GM20431 (cell line): ENCODE data around the gene ADGRA3.

ENCODE experiments used
- in situ Hi-C: fragments of 300-500 bp; cut with MseI, MboI; formaldehyde crosslinking; loops from one replicate; pipeline ENCODE4 v1.15.0; 2020; ENCODE audit warnings: low sequenced_read_pairs; ENCODE audit not compliant: unreplicated experiment

The ADGRA3 gene, protein sequence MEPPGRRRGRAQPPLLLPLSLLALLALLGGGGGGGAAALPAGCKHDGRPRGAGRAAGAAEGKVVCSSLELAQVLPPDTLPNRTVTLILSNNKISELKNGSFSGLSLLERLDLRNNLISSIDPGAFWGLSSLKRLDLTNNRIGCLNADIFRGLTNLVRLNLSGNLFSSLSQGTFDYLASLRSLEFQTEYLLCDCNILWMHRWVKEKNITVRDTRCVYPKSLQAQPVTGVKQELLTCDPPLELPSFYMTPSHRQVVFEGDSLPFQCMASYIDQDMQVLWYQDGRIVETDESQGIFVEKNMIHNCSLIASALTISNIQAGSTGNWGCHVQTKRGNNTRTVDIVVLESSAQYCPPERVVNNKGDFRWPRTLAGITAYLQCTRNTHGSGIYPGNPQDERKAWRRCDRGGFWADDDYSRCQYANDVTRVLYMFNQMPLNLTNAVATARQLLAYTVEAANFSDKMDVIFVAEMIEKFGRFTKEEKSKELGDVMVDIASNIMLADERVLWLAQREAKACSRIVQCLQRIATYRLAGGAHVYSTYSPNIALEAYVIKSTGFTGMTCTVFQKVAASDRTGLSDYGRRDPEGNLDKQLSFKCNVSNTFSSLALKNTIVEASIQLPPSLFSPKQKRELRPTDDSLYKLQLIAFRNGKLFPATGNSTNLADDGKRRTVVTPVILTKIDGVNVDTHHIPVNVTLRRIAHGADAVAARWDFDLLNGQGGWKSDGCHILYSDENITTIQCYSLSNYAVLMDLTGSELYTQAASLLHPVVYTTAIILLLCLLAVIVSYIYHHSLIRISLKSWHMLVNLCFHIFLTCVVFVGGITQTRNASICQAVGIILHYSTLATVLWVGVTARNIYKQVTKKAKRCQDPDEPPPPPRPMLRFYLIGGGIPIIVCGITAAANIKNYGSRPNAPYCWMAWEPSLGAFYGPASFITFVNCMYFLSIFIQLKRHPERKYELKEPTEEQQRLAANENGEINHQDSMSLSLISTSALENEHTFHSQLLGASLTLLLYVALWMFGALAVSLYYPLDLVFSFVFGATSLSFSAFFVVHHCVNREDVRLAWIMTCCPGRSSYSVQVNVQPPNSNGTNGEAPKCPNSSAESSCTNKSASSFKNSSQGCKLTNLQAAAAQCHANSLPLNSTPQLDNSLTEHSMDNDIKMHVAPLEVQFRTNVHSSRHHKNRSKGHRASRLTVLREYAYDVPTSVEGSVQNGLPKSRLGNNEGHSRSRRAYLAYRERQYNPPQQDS (N-terminal part only)

DNA sequence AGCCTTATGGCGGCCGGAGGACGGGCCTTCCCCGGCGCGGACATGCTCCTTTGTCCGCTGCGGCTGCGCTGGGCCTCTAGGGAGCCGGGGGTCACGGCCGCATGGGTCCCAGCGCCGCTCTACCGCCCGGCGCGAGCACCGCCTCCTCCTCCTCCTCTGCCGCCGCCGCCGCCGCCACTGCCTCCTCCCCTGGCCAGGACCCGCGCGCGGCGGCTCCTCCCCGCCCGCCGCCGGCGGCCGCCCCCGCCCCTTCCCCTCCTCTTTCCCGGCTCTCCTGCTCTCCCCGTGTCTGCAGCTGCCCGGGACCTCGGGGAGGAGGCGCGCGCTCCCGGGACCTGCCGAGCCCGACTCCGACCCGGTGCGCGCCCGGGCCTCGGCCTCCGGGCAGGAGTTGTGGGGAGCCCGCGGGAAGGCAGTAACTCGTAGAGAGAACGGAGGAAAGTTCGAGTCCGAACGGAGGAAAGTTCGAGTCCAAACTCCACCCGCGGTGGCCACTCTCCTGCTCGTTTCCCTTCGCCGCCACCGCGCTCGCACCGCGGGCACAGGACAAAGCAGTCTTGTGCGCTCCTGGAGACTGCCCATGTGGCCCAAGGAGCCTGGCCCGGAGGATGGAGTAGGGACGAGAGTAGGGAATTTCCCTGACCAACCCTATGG is at the start of gene ADGRA3:
Gene ADGRA3 (minus strand): TSS at position 179 of the 654 bp plus-strand sequence. CDS start 282 bp downstream, outside the sequence.
- in situ Hi-C loops, result no loop called here

DNA sequence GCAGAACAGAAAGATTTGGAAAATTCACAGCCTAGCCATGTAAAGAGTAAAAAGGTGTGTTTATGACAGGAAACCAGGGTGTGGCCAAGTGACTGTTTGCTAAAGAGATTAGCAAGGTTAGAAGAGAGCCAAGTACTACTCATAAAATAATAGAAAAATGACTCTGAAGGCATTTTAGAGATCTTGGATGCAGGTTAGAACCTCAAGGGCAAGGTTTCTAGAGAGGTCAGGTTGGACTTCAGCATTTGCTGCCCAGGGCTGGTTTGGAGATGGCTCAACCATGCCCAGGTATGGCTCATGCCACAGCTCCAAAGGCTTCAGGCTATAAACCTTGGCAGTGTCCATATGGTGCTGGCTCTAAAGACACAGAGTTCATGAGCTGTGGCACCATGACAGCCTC is 40.6 kb upstream of the ADGRA3 start:
- in situ Hi-C loops, result no loop called here

DNA sequence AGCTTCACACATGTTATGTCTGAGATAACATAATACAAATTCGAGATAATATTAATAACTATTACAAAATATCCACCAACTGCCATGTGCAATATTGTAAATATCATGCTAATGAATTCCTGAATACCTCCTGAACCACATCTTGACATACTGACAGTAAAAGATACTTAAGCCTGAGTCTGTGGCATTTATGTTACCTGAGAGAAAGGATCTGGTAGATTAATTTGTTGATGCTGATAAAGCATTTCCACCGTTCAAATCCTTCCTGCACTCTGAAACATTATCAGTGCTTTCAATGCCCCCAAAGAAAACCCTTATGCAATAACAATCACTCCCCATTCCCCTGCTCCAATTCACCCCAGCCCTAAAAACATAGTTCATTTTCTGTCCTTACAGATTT is 38.8 kb upstream of the ADGRA3 start:
- in situ Hi-C loops, result no loop called here

DNA sequence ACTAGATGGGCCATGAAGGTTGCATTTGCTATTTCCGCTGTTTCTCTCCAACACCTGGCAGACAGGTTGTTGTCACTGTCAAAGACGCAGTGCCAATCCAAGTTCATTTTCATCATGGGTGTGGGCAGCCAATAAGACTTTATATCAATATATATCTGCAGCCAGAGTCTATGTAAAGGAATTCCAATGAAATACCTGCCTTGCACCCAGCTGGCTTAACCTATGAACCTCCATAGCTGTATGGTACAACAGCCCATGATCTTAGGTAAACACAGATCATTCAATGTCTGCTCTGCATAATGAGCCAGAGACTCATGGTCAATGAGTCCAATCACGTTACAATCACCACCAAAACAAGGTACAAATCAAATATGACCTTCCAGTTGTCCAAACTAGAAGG is 37.7 kb upstream of the ADGRA3 start:
- in situ Hi-C loops, result no loop called here

DNA sequence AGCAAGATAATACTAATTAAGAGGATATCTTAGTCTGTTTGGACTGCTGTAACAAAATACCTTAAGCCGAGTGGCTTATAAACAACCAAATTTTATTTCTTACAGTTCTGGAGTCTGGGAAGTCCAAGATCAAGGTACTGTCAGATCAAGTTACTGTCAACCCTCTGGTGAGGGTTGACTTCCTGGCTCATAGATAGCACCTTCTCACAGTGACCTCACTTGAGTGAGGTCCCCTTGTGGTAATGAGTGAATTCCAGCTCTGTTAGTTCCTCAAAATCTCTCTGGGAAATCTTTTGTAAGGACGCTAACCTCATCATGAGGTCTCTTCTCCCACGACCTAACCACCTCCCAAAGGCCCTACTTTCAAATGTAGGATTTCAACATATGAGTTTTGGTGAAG is 36.9 kb upstream of the ADGRA3 start:
- in situ Hi-C loops, result no loop called here

DNA sequence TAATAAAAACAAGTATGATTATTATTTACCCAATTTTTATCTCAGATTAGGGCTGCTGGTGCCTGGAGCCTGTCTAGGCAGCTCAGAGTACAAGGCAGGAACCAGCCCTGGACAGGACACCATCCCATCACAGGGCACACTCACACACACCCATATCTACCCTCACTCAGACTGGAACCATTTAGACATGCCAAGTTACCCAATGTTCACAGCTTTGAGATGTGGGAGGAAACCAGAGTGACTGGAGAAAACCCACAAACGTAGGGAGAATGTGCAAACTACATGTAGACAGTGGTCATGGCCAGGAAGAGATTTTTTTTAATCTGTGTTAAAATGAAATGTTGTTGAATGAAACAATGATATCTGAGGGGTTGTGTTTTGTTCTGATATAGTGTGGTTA is 35.7 kb upstream of the ADGRA3 start:
- in situ Hi-C loops, result no loop called here

DNA sequence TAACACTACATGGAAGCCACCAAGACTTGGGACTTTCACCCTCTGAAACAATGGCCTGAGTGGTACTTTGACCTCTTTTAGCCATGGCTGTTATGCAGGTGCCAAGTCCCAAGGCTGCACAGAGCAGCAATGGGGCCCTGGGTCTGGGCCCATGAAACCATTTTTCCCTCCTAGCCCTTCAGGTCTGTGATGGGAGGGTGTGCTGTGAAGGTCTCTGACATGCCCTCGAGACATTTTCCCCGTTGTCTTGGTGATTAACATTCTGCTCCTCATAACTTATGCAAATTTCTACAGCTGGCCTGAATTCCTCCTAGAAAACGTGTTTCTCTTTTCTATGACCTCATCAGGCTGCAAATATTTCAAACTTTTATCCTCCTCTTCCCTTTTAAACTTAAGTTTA is 30.4 kb upstream of the ADGRA3 start:
- in situ Hi-C loops, result no loop called here

DNA sequence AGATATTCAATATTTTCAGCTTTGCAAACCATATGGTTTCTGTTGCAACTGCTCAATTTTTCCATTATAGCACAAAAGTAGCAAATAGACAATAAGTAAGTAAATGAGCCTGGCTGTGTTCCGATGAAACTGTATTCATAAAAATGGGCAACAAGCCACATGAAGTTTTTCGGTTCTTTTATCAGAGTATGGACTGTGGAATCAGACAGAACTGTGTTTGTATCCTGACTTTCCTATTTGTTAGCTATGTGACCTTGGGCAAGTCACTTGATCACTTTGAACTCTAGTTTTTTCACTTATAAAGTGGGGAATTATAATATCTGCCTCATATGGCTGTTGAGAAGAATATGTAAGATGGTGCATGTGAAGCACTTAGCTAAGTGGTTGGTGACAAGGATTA is 23.4 kb upstream of the ADGRA3 start:
- in situ Hi-C loops, result no loop called here

DNA sequence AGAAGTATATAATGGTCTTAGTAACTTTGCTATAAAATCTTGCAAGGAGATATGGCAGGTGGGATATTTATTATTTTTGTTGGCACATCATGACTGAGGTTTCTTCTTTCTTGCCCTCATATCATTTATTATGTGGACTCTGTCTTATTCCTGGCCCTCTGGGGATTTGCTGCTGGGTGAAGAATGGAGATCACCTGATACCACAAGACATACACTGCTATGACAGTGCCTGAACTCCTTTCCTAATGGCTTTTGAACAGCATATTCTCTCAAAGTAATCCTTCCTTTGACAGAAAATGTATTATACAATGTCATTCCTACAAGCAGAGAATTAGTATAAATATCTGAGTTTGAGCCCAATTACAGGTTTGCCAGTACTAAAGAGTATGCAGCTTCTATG is 22.0 kb upstream of the ADGRA3 start:
- in situ Hi-C loops, result no loop called here

DNA sequence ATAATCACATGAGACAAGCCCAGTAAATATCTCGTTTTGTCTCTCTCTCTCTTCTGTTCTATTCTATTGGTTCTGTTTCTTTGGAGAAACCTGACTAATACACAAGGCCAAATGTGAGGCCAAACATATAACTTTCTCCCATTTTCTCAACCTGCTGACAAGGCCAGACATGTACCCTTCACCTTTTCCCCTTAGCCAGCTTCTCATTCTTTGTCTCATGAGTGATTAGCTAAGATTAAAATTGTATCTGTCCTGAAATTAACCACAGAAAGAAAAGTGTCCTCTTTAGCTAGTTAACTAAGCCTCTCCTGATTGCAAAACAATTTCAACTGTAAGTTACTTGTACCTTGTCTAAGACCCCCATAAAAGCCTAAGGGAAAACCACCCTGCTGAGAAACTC is 18.5 kb upstream of the ADGRA3 start:
- in situ Hi-C loops, result no loop called here

DNA sequence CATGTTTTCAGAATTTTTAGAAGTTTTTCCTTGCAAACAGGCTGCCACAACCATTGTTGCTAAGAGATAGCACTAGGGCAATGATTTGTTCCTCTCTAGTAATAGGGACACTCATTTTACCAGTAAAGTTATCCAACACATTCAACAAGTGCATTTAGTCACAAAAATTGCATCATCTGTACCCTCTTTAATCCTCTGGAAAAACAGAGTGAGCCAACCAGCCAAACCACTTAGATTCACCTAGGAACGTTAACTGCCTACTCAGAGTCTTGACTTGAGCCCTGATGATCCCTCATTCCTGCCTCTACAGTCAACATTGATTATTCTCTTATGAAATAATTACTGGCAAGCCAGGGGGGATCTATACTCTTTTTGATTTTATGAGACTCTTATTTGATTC is 17.0 kb upstream of the ADGRA3 start:
- in situ Hi-C loops, result no loop called here

DNA sequence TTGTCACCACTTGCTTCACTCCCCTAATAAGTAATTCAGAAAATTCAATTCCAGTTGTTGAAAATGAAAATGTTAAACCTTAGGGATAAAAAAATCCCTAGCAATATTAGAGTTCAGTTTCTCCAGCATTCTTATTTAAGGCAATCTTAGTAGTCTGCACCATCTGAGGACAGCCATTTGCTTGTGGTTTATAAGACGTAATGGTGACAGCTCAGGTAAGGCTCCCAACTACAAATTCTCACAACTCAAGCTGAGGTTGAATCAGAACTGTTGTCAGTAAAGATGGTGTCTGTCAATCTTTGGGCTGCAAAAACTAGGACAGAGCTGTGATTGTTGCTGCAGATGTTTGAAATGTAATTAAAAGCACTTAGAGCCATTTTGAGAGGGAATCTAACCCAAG is 16.3 kb upstream of the ADGRA3 start:
- in situ Hi-C loops, result no loop called here

DNA sequence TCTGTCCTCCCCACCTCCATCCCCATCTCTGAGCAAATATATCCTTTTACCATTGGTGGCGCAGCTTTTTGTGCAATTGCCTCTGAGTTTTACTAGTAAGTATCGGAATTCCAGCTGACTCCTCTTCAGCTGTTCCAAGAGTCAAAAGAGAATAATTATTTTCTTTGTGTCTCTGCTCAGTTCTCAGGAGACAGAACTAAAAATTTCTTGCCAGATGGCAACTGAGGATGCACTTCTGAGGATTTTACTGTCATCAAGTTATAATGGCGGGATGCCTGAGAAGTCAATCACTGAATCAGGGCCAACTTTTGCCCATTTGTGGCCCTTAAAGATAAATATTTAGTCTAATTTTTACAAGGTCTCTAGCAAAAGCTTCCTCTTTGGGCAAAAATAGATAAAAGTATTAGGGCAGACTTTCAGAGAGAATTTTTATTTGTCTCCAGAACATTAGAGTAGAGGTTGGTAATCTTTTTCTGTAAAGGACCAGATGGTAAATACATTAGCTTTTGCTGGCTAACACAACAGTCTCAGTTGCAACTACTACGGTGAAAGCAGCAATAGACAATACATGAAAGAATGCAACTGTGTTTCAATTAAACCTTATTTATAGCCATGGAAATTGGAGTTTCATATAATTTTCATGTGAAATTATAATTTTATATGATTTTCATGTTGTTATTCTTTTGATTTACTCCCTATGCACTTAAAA is 15.6 kb upstream of the ADGRA3 start:
- in situ Hi-C loops, result no loop called here

DNA sequence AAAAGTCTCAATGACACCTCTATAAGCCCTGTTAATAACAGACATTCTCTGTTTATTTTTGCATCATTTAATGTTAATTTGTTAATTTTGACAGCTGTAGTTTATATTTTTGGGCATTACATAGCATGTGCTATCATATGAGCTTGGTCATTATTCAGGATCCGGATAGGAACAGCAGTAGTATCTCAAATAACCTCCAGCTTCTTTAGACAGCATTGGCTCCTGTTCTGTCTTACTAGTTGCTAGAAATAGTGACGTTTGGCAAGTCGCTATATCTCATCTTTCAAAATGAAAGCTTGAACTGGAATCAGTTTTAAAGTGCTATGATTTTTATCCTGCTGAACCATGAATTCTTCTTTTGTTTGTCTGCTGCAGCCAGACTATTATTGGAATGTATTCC is 9.0 kb upstream of the ADGRA3 start:
- in situ Hi-C loops, result no loop called here

DNA sequence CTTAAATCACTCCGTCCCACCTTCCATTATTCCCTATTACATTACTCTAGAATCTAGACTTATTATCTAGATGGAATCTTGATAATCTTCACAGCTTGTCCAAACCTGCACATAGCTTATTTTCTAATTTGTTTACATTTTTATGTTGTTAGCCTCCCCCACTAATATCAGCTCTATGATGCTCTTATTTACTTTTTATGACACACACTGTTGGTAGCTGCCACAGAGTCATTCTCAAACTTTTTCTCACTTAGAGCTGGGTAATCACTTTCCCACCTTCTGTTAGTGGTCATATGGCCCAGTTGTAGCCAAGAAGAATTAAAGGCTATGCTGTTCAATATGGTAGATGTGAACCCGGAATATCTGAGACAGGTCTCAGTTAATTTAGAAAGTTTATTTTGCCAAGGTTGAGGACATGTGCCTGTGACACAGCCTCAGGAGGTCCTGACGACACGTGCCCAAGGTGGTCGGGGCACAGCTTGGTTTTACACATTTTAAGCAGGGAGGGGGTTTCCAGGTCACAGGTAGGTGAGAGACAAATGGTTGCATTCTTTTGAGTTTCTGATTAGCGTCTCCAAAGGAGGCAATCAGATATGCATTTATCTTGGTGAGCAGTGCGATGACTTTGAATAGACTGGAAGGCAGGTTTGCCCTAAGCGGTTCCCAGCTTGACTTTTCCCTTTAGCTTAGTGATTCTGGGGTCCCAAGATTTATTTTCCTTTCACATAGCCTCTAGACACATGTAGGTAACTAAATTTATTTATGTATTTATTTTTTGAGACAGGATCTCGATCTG is 7.0 kb upstream of the ADGRA3 start:
- in situ Hi-C loops, result no loop called here

DNA sequence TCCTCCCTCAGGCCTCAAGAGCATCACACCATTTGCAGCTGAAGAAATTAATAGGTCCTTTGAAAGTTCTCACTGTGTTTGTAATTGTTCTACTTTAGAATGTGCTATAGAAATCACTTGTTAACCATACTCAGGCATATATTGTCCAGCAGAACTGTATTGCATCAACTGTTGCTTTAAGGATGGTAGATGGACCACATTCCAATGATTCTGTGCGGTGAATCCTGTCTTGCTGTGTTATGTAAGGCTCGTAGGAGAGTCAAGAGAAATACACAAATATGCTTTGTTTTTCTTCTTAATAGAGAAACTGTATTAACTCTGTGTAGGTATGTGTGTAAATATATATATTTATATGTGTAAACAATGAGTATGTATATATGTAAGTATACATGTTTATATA is 6.3 kb upstream of the ADGRA3 start:
- in situ Hi-C loops, result no loop called here

DNA sequence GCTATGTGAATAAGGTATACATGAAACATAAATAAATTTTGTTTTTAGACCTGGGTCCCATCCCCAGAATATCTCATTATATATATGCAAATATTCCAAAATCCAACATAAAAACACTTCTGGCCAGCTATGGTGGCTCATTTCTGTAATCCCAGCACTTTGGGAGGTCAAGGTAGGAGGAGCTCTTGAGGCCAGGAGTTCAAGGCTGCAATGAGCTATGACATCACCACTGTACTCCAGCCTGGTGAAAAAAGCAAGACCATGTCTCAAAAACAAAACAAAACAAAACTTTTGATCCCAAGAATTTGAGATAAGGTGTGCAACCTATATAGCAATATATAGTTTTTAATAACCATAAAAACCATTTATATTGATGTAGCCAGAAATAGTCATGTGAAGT is 5.4 kb upstream of the ADGRA3 start:
- in situ Hi-C loops, result no loop called here

DNA sequence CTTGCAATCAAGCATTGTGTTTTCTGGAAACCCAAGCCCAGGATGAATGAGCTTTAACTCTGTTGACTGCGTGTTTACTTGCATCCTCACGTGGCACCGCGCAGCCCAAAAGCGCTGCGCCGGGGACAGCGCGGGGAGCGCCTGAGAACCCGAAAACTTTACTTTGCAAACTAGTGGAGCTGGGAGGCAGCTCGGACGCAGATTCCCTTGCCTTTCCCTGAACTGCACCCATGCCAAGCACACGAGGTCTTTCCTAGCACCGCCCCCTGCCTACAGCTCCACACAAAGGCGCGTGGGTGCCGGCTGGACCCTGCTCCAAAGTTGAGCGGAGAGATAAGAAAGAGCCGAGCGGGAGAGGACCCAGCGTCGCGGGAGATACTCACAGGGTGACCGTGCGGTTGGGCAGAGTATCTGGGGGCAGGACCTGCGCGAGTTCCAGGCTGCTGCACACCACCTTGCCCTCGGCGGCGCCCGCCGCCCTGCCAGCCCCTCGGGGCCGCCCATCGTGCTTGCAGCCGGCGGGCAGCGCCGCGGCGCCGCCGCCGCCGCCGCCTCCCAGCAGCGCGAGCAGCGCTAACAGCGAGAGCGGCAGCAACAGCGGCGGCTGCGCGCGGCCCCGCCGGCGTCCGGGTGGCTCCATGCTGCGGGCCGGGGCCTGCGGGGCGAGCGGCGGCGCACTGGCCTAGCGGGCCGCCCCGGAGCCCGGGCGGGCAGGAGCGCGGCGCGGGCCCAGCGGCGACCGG is 550 bp downstream of the ADGRA3 start:
- in situ Hi-C loops, result no loop called here
